ENCODE results near the gene PTCH2.

DNA sequence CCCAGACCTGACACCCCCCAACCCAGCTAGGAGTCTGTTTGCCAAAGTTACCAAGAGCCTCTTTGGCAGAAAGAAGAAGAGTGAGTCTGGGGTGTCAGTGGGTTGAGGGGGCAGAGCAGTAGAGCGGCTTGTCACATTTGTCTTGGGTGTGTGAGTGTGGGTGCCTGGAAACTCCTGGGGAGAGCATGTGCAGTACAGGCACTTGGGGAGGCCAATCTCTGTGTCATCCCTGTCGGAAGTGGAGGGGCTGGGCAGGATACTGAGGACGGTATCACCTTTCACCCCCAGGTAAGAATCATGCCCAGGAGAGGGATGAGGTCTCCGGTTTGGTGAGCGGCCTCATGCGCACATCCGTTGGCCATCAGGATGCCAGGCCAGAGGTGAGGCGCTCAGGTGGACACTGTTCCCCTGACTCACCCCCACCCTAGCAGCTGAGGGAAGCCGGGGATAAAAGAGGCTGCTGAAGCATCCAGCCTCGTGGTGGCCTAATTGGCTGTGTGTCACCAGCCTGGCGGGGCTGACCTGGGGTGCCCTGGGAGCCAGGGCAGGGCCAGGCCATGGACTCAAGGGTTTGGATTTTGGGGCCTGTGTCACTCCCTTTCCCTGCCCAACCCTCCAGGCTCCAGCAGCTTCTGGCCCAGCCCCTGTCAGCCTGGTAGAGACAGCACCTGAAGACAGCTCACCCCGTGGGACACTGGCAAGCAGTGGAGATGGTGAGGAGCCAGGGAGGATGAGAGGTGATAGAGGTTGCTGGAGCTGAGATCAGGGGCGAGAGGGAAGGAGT, 39.5 kb downstream of the PTCH2 start:
- TF ChIP-seq, protein P1, sequence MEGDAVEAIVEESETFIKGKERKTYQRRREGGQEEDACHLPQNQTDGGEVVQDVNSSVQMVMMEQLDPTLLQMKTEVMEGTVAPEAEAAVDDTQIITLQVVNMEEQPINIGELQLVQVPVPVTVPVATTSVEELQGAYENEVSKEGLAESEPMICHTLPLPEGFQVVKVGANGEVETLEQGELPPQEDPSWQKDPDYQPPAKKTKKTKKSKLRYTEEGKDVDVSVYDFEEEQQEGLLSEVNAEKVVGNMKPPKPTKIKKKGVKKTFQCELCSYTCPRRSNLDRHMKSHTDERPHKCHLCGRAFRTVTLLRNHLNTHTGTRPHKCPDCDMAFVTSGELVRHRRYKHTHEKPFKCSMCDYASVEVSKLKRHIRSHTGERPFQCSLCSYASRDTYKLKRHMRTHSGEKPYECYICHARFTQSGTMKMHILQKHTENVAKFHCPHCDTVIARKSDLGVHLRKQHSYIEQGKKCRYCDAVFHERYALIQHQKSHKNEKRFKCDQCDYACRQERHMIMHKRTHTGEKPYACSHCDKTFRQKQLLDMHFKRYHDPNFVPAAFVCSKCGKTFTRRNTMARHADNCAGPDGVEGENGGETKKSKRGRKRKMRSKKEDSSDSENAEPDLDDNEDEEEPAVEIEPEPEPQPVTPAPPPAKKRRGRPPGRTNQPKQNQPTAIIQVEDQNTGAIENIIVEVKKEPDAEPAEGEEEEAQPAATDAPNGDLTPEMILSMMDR (IDR thresholded peaks at IDR 0.05): no peak
- no peak for TF ChIP-seq POLR2A (IDR thresholded peaks at IDR 0.05)
